Adrenal gland (tissue), 12 donors: ENCODE measurements around the gene SCARF2. TPM values are rescaled to one million over a fixed set of nuclear protein-coding genes. Genes with fewer than 3 reads are reported as not detected.
A peak's percentile ranks its signal among the peaks of the same experiment; 100 is the strongest.
"Not testable (repeated sequence)": the region's sequence is repeated elsewhere in the genome, so short reads cannot be mapped to it uniquely, and the experiment has no call there.

ENCODE experiments used
- DNase-seq, 7 donors: peaks; one replicate each; pipeline ENCODE4 v3.0.0-alpha.2; 2019 to 2020
- H3K27ac ChIP-seq, 5 donors: fragments of 200-600 bp; sonication (generic) in 4 of 5; 1 replicate in 3 of 5; 2 replicates in 2 of 5; pipeline versions ENCODE4 v1.5.1 to v1.8.0; 2016 to 2020; ENCODE audit warnings: mild to moderate bottlenecking in 1 of 5
- H3K27me3 ChIP-seq: fragments of 200-600 bp; 2 replicates; pipeline ENCODE4 v1.8.0; 2021
- H3K36me3 ChIP-seq, 2 donors: fragments of 200-600 bp; replicated peaks in 1 of 2; 1 replicate in 1 of 2; 2 replicates in 1 of 2; pipeline versions ENCODE4 v1.5.1 to v1.8.0; 2018 to 2022
- H3K4me1 ChIP-seq, 2 donors: fragments of 200-600 bp; replicated peaks in 1 of 2; 1 replicate in 1 of 2; 2 replicates in 1 of 2; pipeline versions ENCODE4 v1.5.1 to v1.8.0; 2018 to 2021
- H3K4me3 ChIP-seq, 4 donors: fragments of 200-600 bp; sonication (generic) in 3 of 4; one replicate each; pipeline ENCODE4 v1.5.1; 2016 to 2018
- H3K9me3 ChIP-seq, 3 donors: fragments of 200-600 bp; sonication (generic) in 1 of 3; replicated peaks in 1 of 3; 1 replicate in 2 of 3; 2 replicates in 1 of 3; pipeline versions ENCODE4 v1.5.1 to v1.8.0; 2016 to 2021
- CTCF ChIP-seq, 6 experiments: fragments of 450-650 bp in 4 of 6; fragments of 200-600 bp in 2 of 6; sonication (generic) in 1 of 6; IDR thresholded peaks; 1 replicate in 5 of 6; 2 replicates in 1 of 6; pipeline versions ENCODE4 v1.5.1 to v1.8.0; 2016 to 2021; ENCODE audit warnings: antibody characterized with exemption in 6 of 6, mild to moderate bottlenecking in 2 of 6, moderate library complexity in 1 of 6
- POLR2A ChIP-seq, 2 donors: fragments of 450-650 bp; IDR thresholded peaks; one replicate each; pipeline ENCODE4 v1.6.1; 2017; ENCODE audit warnings: antibody characterized with exemption in 2 of 2, mild to moderate bottlenecking in 2 of 2, moderate library complexity in 1 of 2
- WGBS, 4 donors: extraction: QIAGEN DNeasy Blood & Tissue Kit in 2 of 4; methylation state at CpG; one replicate each; pipeline versions ENCODE4 v1.1.5 to v1.1.7; 2013 to 2017; 5-methylcytosine and 5-hydroxymethylcytosine counted together
- intact Hi-C, 2 donors: fragments of 100-400 bp; cut with DNase I; formaldehyde crosslinking; loops; one replicate each; pipeline versions ENCODE4 v1.14.1 to v1.15.0; 2022 to 2023
- polyA plus RNA-seq, 3 donors: library from polyadenylated mRNA; stranded (reverse); fragments of 200-250 nt in 2 of 3; fragments of 350-450 nt in 1 of 3; fragmentation: Illumina TruSeq in 1 of 3; extraction: RNeasy Lipid Tissue Mini Kit (QIAGEN cat#74804) in 1 of 3; gene quantifications; one replicate each; pipeline ENCODE4 v1.2.3, GENCODE V29; 2013 to 2014
- total RNA-seq, 9 donors: library from RNA; depleted of rRNA in 4 of 9; stranded (reverse); fragments of >200 nt in 4 of 9; fragments of 120-200 nt in 1 of 9; fragmentation: NEBNext Ultra II Directional in 1 of 9; extraction: Animal tissue kit (Norgen Biotek cat#: 25700) in 1 of 9; gene quantifications; one replicate each; pipeline versions ENCODE4 v1.1.0 to v1.2.4, GENCODE V29; 2013 to 2023
- donor health status: healthy with polysubstance abuse.
- donor health status: Bipolar disorder and iron deficiency.
- donor health status: DM: yes; HTN: yes; CAD: no.
- donor health status: DM: no; HTN: no; CAD: no.
- donor health status: DM: no; HTN: no; CAD: no.
- donor health status: DM: yes; HTN: yes; CAD: no.

Gene SCARF2
- total and polyA plus RNA-seq, 12 donors: 0.92 to 45.3 (median 7.4) TPM

- H3K27ac ChIP-seq: peak within 1 kb of the TSS in 4 of 5 donors; percentile 7 to 82 (median 40)
- H3K9me3 ChIP-seq: no peaks in the 10 kb centered on the region
- intact Hi-C loops: no loop called here
- H3K27me3 ChIP-seq: no peaks in the 10 kb centered on the region
- peak in 2 of 6 experiments; percentile 9 to 14 for TF ChIP-seq CTCF (IDR thresholded peaks at IDR 0.05)
- TF ChIP-seq POLR2A (IDR thresholded peaks at IDR 0.05): peak in 1 of 2 donors; percentile 69
- peaks cover 0 to 17% of the 10 kb centered on the region in 2 donors for H3K4me1 ChIP-seq
- H3K4me3 ChIP-seq: peak within 1 kb of the TSS; percentile 36 to 84 (median 72)
- DNase-seq: peak; percentile 86 to 93 (median 89)
- no peaks in the 10 kb centered on the region for H3K36me3 ChIP-seq
- 0 to 2% (median 1%) methylated on average over 11 to 71 of the region's 71 CpGs for WGBS, 4 donors
Measured at GRCh38 chr22:20393705-20394476, 43.7 kb downstream of the SCARF2 start, which contains the start of gene ZNF74. Gene ZNF74 (plus strand): TSS chr22:20394151. CDS start chr22:20394629, 478 bp downstream.

GRCh38 chr22:20392983-20393704 lies 44.5 kb downstream of the SCARF2 start:
- 93 to 98% (median 95%) methylated on average over 12 to 23 of the region's 23 CpGs for WGBS, 4 donors
- intact Hi-C loops: no loop called here
- H3K4me1 ChIP-seq: peaks cover 0 to 17% of the 10 kb centered on the region in 2 donors
- DNase-seq: peak in 2 of 7 donors; percentile 25 to 49
- peak overlapping the region in 3 of 5 donors; percentile 14 to 82 (median 66) for H3K27ac ChIP-seq
- no peaks in the 10 kb centered on the region for H3K27me3 ChIP-seq
- no peak for TF ChIP-seq POLR2A (IDR thresholded peaks at IDR 0.05)
- no peak for TF ChIP-seq CTCF (IDR thresholded peaks at IDR 0.05)
- H3K4me3 ChIP-seq: peak overlapping the region in 3 of 4 donors; percentile 36 to 84 (median 62)
- no peaks in the 10 kb centered on the region for H3K9me3 ChIP-seq
- no peaks in the 10 kb centered on the region for H3K36me3 ChIP-seq

- intact Hi-C loops: not testable (repeated sequence)
- WGBS, 4 donors: 95 to 97% (median 97%) methylated on average over 31 to 53 of the region's 53 CpGs; no CpG with 5 or more reads in 1 of the 4 donors
Measured at GRCh38 chr22:20392365-20392881, 45.2 kb downstream of the SCARF2 start.

GRCh38 chr22:20391222-20391621 lies 46.4 kb downstream of the SCARF2 start:
- 69 to 94% (median 89%) methylated on average over 4 of the region's 4 CpGs for WGBS, 4 donors
- TF ChIP-seq CTCF (IDR thresholded peaks at IDR 0.05) (no peak), POLR2A (IDR thresholded peaks at IDR 0.05) (no peak)
- peak in 1 of 7 donors; percentile 25 for DNase-seq
- Histone ChIP-seq H3K36me3 (no peaks in the 10 kb centered on the region), H3K9me3 (no peaks in the 10 kb centered on the region), H3K4me1 (peaks cover 0 to 17% of the 10 kb centered on the region in 2 donors), H3K4me3 (no peak overlapping the region), H3K27me3 (no peaks in the 10 kb centered on the region), H3K27ac (no peak overlapping the region)
- intact Hi-C loops: no loop called here

More at GRCh38 chr22:20392365-20392881, 45.2 kb downstream of the SCARF2 start:
- H3K36me3 ChIP-seq, H3K27ac ChIP-seq, H3K4me3 ChIP-seq, H3K9me3 ChIP-seq, H3K27me3 ChIP-seq: not testable (repeated sequence)
- peak in 1 of 7 donors; percentile 29 for DNase-seq
- peaks cover 0 to 17% of the 10 kb centered on the region in 2 donors for H3K4me1 ChIP-seq
